Activated naive CD4-positive, alpha-beta T cell treated with anti-CD3 and anti-CD28 coated beads, Interleukin-2, amount 10 ng/mL, durations not matched to agents 7 days and 5 days (primary cell): ENCODE data around the gene ARHGEF16.

ENCODE experiments used
- CTCF ChIA-PET: fragments of 350-600 bp; sonication (Branson Sonifier 250); formaldehyde crosslinking; loops from one replicate; lab custom pipeline; 2021; ENCODE audit warnings: antibody characterized with exemption; lab: Charles Lee
- DNase-seq: peaks from one replicate; pipeline ENCODE4 v3.0.0-alpha.2; 2020
- H3K27ac Mint-ChIP-seq: one replicate; pipeline ENCODE4 v1.8.0; 2021; ENCODE audit warnings: mild to moderate bottlenecking, moderate library complexity, mixed read lengths
- H3K27me3 Mint-ChIP-seq: one replicate; pipeline ENCODE4 v1.8.0; 2021; ENCODE audit warnings: mild to moderate bottlenecking, mixed read lengths
- H3K36me3 Mint-ChIP-seq: one replicate; pipeline ENCODE4 v1.8.0; 2021; ENCODE audit warnings: mixed read lengths
- H3K4me1 Mint-ChIP-seq: one replicate; pipeline ENCODE4 v1.8.0; 2021; ENCODE audit warnings: mixed read lengths
- H3K4me3 Mint-ChIP-seq: one replicate; pipeline ENCODE4 v1.8.0; 2021; ENCODE audit warnings: mild to moderate bottlenecking, moderate library complexity, mixed read lengths
- H3K9me3 Mint-ChIP-seq: one replicate; pipeline ENCODE4 v1.8.0; 2021; ENCODE audit warnings: mixed read lengths

ARHGEF16 gene

DNA sequence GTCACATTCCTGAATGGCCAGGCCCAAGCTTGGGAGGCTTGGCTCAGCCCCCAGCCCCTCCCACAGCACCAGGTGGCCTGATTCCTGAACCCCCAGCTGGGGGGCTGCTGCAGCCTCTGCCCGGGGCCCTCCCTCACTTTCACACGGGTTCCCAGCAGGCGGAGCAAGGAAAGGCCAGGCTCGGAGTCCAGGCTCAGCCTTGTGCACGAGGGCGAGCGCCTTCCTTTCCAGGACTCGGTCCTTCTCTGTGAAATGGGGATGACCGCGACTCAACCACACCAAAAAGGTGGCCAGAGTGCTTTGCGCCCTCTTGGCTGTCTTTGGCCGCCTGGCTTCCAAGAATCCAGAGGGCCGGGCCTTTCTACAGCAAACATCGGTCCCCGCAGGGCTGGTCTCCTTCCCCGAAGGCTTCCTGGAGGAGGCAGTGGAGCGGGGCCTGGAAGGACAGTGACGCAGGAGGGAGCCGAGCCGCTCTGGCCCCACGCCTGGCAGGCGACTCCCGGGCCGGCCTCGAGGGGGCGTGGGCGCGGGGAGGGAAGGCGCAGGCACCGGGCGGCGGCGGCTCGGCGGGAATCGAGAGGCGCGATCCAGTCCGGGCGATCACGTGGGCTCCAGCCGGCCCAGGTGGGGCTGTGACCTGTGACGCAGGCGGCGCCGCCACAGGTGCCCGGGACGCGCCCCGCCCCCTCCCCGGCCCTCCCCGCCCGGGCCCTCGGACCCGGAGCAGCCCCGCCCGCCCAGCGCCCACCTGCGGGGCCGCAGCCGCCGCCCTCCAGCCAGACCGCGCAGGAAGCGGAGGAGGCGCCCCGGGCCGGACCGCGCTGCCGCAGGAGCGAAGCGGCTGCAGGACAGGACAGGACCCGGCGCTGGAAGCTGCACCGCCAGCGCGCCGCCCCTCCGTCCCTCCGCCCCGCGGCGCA is at the start of gene ARHGEF16:
TSS of gene ARHGEF16 (plus strand) at position 775 of the 920 bp plus-strand sequence. CDS start 8,420 bp downstream, outside the sequence.
- Mint-ChIP-seq H3K4me1 (peaks cover 2% of the 10 kb centered on the region), H3K4me3 (peak within 1 kb of the TSS; percentile 38), H3K9me3 (no peaks in the 10 kb centered on the region), H3K27ac (no peak within 1 kb of the TSS), H3K27me3 (peaks cover 60% of the 10 kb centered on the region), H3K36me3 (no peaks in the 10 kb centered on the region)
- CTCF ChIA-PET, result interaction anchor here (0.6 to 3.2 kb wide), 11 partner anchors 9 to 175 kb away, joined by 3 to 15 read pairs (median 8); no protein-coding TSS in a partner anchor
- DNase-seq, result peak; percentile 54

DNA sequence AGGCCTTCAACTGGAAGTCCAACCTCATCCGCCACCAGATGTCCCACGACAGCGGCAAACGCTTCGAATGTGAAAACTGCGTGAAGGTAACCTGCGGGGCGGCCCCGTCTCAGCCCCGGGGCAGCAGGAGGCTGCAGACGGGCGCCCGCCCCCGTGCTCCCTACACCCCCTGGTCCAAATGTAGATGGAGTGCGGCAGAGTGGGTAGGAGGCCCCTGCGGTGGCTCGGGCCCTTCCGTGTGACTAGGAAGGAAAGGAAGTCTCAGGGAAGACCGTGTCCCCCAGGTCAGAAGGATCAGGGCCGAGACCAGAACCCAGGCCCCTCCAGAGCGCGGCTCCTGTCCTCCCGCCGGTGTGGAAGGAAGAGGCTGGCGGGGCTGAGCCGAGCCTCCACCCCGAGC is 49.7 kb upstream of the ARHGEF16 start:
- Mint-ChIP-seq H3K4me1 (no peaks in the 10 kb centered on the region), H3K36me3 (no peaks in the 10 kb centered on the region)
- CTCF ChIA-PET, result no interaction called here

DNA sequence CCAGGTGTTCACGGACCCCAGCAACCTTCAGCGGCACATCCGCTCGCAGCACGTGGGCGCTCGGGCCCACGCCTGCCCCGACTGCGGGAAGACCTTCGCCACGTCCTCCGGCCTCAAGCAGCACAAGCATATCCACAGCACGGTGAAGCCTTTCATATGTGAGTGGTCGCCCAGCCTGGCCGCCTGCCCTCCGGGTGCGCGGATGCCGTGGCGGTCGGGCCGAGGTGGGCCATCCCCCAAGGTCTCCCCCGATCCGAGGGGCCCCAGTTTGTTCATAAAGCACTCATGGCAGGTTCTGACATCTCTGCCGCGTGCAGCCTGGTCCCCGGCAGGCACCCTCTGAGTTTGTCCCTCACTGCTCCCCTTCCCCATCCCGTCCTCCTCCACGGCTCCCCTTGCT is 49.0 kb upstream of the ARHGEF16 start:
- Mint-ChIP-seq H3K27ac (no peak overlapping the region), H3K36me3 (no peaks in the 10 kb centered on the region), H3K4me3 (no peak overlapping the region), H3K4me1 (no peaks in the 10 kb centered on the region), H3K9me3 (no peaks in the 10 kb centered on the region), H3K27me3 (no peaks in the 10 kb centered on the region)
- no peak for DNase-seq
- CTCF ChIA-PET, result no interaction called here

More for the DNA sequence above, 49.7 kb upstream of the ARHGEF16 start:
- Mint-ChIP-seq H3K27ac (no peak overlapping the region), H3K4me3 (no peak overlapping the region), H3K9me3 (no peaks in the 10 kb centered on the region), H3K27me3 (no peaks in the 10 kb centered on the region)
- no peak for DNase-seq

DNA sequence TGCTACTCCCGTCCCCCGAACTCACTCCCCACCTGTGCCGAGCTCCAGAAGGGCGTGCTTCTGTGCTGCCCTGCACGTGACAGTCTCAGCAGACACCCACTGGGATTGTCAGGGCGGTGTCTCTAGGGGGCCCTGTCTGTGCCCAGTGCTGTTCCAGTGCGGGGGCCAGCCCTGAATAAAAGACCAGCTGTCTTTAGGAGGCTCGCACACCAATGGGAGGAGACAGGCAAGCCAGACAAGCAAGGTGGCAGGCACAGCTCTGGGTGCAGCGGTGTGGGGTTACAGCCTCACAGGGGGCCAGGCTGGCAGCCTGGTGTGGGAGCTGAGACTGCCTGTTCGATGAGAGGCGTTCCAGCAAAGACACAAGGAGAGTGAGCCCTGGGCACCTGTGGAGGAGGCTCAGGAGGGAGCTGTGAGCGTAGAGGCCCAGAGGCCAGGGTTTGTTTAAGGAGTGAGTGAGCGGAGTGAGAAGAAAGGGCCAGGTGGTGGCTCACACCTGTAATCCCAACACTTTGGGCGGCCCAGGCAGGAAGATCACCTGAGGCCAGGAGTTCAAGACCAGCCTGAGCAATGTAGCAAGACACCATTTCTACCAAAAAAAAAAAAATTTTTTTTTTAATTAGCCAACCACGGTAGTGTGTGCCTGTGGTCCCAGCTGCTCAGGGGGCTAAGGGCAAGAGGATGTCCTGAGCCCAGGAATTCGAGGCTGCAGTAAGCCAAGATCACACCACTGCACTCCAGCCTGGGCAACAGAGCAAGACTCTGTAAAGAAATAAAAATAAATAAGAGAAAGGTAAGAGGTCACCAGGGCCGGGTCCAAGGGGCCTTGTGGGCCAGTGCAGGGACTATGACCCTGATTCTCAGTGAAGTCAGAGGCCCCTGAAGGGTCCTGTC is 48.2 kb upstream of the ARHGEF16 start:
- Mint-ChIP-seq H3K36me3 (no peaks in the 10 kb centered on the region), H3K4me3 (no peak overlapping the region), H3K9me3 (peaks cover 4% of the 10 kb centered on the region), H3K27ac (no peak overlapping the region), H3K27me3 (no peaks in the 10 kb centered on the region), H3K4me1 (no peaks in the 10 kb centered on the region)
- CTCF ChIA-PET, result no interaction called here
- no peak for DNase-seq

DNA sequence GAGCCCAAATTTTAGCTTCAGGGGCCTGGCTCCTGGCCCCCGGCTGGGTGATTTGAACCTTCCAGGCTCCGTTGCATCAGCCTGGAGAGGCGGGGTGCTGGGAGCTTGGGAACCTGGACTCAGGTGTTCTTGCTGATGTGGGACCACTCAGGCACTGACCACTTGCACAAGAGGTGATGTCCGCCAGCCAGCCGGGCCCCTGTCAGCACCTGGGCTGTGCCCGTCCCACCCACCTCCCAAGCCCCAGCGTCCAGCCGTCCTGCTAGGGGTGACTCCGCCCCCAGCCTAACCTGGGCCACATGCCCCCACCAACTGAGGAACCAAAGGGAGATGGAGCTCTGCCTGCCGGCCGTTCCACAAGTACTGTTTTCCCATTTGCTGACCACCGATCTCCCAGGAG is 47.4 kb upstream of the ARHGEF16 start:
- DNase-seq, result no peak

DNA sequence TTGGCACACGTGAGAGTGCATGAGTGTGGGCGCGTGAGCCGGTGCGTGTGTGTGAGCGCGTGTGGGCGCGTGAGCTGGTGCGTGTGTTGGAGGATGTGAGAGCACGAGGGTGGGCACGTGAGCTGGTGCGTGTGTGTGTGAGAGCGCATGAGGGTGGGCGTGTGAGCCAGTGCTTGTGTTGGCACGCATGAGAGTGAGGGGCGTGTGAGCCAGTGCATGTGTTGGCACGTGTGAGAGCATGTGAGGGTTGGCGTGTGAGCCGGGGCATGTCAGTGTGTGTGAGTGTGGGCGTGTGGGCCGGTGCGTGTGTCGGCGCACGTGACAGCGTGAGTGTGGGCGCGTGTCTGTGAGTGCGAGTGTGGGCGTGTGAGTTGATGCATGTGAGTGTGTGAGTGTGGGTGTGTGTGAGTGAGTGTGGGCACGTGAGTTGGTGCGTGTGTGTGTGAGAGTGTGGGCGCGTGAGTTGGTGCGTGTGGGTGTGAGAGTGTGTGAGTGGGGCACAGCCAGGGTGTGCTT is 45.7 kb upstream of the ARHGEF16 start:
- Mint-ChIP-seq H3K9me3 (peaks cover 4% of the 10 kb centered on the region), H3K36me3 (no peaks in the 10 kb centered on the region), H3K4me1 (no peaks in the 10 kb centered on the region), H3K4me3 (no peak overlapping the region), H3K27ac (no peak overlapping the region), H3K27me3 (no peaks in the 10 kb centered on the region)
- DNase-seq, result no peak
- CTCF ChIA-PET, result no interaction called here

More for the DNA sequence above, 47.4 kb upstream of the ARHGEF16 start:
- peaks cover 4% of the 10 kb centered on the region for H3K9me3 Mint-ChIP-seq
- H3K27ac Mint-ChIP-seq, result no peak overlapping the region
- CTCF ChIA-PET, result no interaction called here
- H3K27me3 Mint-ChIP-seq, result no peaks in the 10 kb centered on the region
- no peaks in the 10 kb centered on the region for H3K4me1 Mint-ChIP-seq
- H3K36me3 Mint-ChIP-seq, result no peaks in the 10 kb centered on the region
- no peak overlapping the region for H3K4me3 Mint-ChIP-seq

DNA sequence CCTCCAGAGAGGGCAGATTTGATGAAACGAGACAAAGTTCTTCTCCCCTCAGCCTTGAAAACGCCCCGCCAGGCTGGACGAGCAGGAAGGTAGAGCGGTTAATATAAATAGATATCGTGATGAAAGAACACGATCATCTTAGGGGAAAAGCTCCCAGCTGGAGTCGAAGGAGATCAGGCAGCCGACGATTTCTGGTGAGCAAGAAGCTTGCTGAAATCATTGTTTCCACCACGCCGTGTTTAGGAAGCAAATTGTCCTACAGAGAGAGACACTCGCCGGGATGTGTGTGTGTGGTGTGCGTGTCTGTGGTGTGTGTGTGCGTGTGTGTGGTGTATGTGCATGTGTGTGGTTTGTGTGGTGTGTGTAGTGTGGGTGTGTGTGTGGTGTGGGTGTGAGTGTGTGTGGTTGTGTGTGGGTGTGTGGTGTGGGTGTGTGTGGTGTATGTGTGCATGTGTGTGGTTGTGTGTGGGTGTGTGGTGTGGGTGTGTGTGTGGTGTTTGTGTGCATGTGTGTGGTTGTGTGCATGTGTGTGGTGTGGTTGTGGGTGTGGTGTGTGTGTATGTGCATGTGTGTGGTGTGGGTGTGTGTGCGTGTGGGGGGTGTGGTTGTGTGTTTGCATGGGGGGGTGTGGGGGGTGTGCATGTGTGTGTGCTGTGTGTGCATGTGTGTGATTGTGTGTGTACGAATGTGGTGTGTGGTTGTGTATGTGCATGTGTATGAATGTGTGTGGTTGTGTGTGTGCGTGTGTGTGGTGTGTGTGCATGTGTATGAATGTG is 44.9 kb upstream of the ARHGEF16 start:
- Mint-ChIP-seq H3K9me3 (peaks cover 4% of the 10 kb centered on the region), H3K4me1 (no peaks in the 10 kb centered on the region), H3K4me3 (no peak overlapping the region), H3K27ac (no peak overlapping the region), H3K36me3 (no peaks in the 10 kb centered on the region), H3K27me3 (no peaks in the 10 kb centered on the region)
- CTCF ChIA-PET, result no interaction called here
- DNase-seq, result no peak

DNA sequence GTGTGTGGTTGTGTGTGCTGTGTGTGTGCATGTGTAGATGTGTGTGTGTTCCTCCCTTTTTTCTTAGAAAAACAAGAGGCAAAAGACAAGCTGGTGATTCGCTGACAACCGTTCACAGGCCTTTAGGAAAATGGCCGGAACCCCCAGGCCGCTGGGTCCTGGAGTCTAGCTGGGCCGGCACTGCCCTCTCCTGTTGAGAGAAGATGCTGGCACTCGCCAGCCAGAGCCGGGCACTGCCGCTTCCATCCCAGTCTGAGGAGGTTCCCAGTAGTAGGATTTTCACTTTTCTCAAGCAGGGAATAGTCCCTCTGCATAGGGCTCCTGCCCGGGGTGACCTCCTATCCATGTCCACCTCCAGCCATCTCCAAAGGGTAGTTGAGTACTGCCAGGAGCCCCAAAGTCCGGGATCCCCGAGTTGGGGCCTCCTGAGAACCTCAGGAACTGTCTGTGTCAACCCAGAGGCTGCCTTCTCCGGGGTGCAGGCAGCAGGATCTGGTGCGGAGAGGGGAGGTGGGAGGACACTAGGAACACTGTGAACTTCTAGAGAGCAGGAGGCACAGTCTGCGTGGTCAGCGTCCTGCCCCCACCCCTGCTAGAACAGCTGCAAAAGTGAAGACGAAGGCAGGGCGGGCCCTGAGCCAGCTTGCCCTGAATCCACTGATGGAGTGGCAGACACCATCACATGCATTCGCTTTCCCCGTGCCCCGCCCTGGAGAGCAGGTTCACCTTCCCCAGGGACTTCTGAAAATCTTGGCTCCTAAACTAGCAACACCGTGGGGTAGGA is 44.1 kb upstream of the ARHGEF16 start:
- no peaks in the 10 kb centered on the region for H3K27me3 Mint-ChIP-seq
- H3K4me1 Mint-ChIP-seq, result no peaks in the 10 kb centered on the region
- no peak overlapping the region for H3K4me3 Mint-ChIP-seq
- no peak for DNase-seq
- CTCF ChIA-PET, result no interaction called here
- H3K27ac Mint-ChIP-seq, result no peak overlapping the region
- no peaks in the 10 kb centered on the region for H3K36me3 Mint-ChIP-seq
- H3K9me3 Mint-ChIP-seq, result peaks cover 4% of the 10 kb centered on the region

DNA sequence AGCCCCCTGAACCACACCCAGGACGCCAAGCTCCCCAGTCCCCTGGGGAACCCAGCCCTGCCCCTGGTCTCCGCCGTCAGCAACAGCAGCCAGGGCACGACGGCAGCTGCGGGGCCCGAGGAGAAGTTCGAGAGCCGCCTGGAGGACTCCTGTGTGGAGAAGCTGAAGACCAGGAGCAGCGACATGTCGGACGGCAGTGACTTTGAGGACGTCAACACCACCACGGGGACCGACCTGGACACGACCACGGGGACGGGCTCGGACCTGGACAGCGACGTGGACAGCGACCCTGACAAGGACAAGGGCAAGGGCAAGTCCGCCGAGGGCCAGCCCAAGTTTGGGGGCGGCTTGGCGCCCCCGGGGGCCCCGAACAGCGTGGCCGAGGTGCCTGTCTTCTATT is 42.7 kb upstream of the ARHGEF16 start:
- Mint-ChIP-seq H3K36me3 (no peaks in the 10 kb centered on the region), H3K4me3 (no peak overlapping the region), H3K9me3 (peaks cover 4% of the 10 kb centered on the region), H3K27me3 (no peaks in the 10 kb centered on the region), H3K27ac (no peak overlapping the region), H3K4me1 (no peaks in the 10 kb centered on the region)
- CTCF ChIA-PET, result no interaction called here
- no peak for DNase-seq

DNA sequence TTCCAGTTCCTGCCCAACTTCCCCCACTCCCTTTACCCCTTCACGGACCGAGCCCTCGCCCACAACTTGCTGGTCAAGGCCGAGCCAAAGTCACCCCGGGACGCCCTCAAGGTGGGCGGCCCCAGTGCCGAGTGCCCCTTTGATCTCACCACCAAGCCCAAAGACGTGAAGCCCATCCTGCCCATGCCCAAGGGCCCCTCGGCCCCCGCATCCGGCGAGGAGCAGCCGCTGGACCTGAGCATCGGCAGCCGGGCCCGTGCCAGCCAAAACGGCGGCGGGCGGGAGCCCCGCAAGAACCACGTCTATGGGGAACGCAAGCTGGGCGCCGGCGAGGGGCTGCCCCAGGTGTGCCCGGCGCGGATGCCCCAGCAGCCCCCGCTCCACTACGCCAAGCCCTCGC is 42.1 kb upstream of the ARHGEF16 start:
- CTCF ChIA-PET, result no interaction called here
- Mint-ChIP-seq H3K9me3 (peaks cover 5% of the 10 kb centered on the region), H3K4me1 (no peaks in the 10 kb centered on the region), H3K4me3 (no peak overlapping the region), H3K27me3 (no peaks in the 10 kb centered on the region), H3K27ac (no peak overlapping the region), H3K36me3 (no peaks in the 10 kb centered on the region)
- no peak for DNase-seq

DNA sequence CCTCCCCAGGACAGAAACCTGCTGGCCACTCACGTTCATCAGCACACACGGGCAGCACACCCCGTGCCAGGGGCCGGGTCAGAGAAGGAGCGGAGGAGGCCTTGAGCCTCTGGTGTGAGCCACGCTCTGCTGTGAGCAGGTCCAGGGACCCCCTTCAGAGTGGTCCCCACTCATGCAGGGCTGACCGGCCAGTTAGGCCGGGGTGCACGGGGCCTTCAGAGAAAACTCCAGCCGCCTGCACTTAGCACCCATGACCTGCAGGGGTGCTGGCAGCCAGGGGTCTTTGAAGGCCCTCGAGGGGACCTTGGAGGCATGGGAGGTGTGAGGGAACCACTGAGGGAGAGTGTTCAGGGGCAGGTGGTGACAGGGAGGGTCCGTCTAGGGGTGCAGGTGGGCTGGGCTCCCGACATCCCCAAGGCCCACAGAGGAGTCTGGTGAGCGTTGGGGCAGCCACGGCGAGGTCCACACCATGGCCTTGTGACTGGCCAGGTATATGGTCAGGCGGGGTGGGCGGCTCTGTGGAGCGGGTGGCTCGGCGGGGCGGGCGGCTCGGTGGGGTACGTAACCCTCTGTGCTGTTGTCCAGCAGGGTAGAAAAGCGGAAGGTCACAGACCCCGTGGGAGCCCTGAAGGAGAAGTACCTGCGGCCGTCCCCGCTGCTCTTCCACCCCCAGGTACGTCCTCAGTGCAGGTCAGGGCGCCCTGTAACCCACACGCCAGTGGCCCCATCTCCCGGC is 40.3 kb upstream of the ARHGEF16 start:
- no peak overlapping the region for H3K4me3 Mint-ChIP-seq
- H3K4me1 Mint-ChIP-seq, result no peaks in the 10 kb centered on the region
- DNase-seq, result no peak
- no peaks in the 10 kb centered on the region for H3K27me3 Mint-ChIP-seq
- CTCF ChIA-PET, result no interaction called here
- H3K9me3 Mint-ChIP-seq, result peaks cover 8% of the 10 kb centered on the region
- no peak overlapping the region for H3K27ac Mint-ChIP-seq
- no peaks in the 10 kb centered on the region for H3K36me3 Mint-ChIP-seq

DNA sequence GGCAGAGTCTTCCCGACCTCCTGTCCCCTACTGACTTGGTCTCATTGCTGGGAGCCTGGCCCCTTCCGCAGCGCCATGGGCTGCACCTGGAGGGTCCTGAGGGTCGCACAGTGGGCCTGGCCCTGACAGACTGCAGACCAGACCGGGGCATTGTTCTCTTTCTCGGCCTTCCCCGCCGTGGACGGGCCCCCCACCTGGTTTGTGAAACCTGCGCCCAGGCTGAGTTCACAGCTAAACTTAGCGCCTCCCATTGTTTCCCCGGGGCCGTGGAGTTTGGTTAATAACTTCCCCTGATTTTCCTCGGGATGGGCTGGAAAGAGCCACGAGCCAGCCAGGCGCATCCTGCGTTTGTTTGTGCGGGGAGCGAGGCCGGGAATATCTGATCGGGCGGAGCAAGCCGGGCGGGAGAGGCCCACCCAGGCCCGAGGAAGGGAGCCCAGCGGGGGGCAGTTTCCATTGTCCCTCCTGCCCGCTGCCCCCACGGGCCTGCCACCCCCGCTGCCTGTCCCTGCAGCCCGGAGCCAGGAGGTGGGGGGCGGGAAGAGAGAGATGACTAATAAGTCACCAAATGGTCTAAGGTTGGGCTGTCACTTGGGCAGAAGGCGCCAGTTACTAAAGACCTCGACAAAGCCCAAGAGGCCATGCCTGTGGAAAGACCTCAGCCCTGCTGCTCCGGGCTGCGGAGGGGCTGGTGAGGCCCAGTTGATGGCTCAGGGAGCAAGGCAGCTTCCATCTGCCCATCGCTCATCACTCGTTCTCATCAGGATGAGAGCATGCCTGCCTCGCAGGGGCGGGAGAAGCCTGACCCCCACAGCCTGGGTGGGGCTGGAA is 39.0 kb upstream of the ARHGEF16 start:
- no peak for DNase-seq
- no peak overlapping the region for H3K27ac Mint-ChIP-seq
- H3K9me3 Mint-ChIP-seq, result peaks cover 8% of the 10 kb centered on the region
- CTCF ChIA-PET, result no interaction called here
- H3K4me1 Mint-ChIP-seq, result no peaks in the 10 kb centered on the region
- no peak overlapping the region for H3K4me3 Mint-ChIP-seq
- H3K36me3 Mint-ChIP-seq, result no peaks in the 10 kb centered on the region
- no peaks in the 10 kb centered on the region for H3K27me3 Mint-ChIP-seq
